Measurements from ENCODE around the gene KRT35. TPM values are rescaled to one million over a fixed set of nuclear protein-coding genes. Genes with fewer than 3 reads are reported as not detected.

The KRT35 gene
- total RNA-seq, 1 experiment from 2014 or later = not detected

GRCh38 chr17:41503202-41503601 is 22.3 kb upstream of the KRT35 start:
- RAD21 ChIA-PET (ENCODE audit: low non-redundant PET in 1 of 2, low total read pairs in 2 of 2, uncharacterized antibody in 2 of 2, unreplicated experiment in 2 of 2) = no interaction called here
- Histone ChIP-seq H2AFZ (ENCODE audit: low read depth, low read length, poor library complexity, severe bottlenecking) (no peak overlapping the region), H3K27me3 (ENCODE audit: insufficient read depth, low read length) (no peaks in the 10 kb centered on the region), H3K79me2 (ENCODE audit: insufficient read depth, low read length) (no peaks in the 10 kb centered on the region), H4K20me1 (ENCODE audit: insufficient read depth) (no peaks in the 10 kb centered on the region), H3K4me2 (ENCODE audit: low read length) (no peak overlapping the region), H3K9ac (ENCODE audit: low read length) (no peak overlapping the region), H3K9me3 (ENCODE audit: control insufficient read depth in 1 of 2, insufficient read depth in 1 of 2, low read depth in 1 of 2, low read length in 2 of 2) (no peaks in the 10 kb centered on the region), H3K4me3 (replicated peaks in 1 of 2; ENCODE audit: low read depth in 1 of 2, low read length in 2 of 2) (no peak overlapping the region), H3K27ac (ENCODE audit: low read depth, low read length) (no peak overlapping the region), H3K4me1 (ENCODE audit: control insufficient read depth in 1 of 2, insufficient read depth in 2 of 2, low read length in 2 of 2) (peaks cover 16 to 60% of the 10 kb centered on the region in 2 experiments), H3K36me3 (ENCODE audit: control insufficient read depth in 1 of 2, insufficient read depth in 2 of 2, low read length in 2 of 2) (no peaks in the 10 kb centered on the region), H3K9me2 (ENCODE audit: insufficient read depth) (no peaks in the 10 kb centered on the region)
- ATAC-seq (no peak), DNase-seq (ENCODE audit: low read depth, low spot score) (no peak)
- CTCF ChIA-PET = interaction anchor here (1.6 kb wide), 1 partner anchor 46 kb away, joined by 4 read pairs; no protein-coding TSS in a partner anchor
- intact Hi-C loops (cut with micrococcal nuclease) = no loop called here
- BruUV-seq (replicated peaks) = no TSS peak
- POLR2A ChIA-PET = interaction anchor here (0.9 to 1.4 kb wide), 3 partner anchors 16 to 46 kb away, joined by 3 to 4 read pairs (median 3); partner anchors contain the start of gene KRT15
- TF ChIP-seq POLR2AphosphoS5 (IDR thresholded peaks at IDR 0.05; ENCODE audit: low read depth, low read length) (no peak), ZNF274 (IDR thresholded peaks at IDR 0.05; ENCODE audit: low read depth, low read length) (no peak), RAD21 (IDR thresholded peaks at IDR 0.05; ENCODE audit: low read depth) (no peak), ZBTB33 (IDR thresholded peaks at IDR 0.05; ENCODE audit: extremely low read depth, insufficient replicate concordance, low read length) (no peak), EZH2phosphoT487 (IDR thresholded peaks at IDR 0.05; ENCODE audit: borderline replicate concordance) (no peak), ZFX (IDR thresholded peaks at IDR 0.05) (no peak), EZH2 (IDR thresholded peaks at IDR 0.05) (no peak), SRF (IDR thresholded peaks at IDR 0.05; ENCODE audit: low read depth) (no peak), SP1 (IDR thresholded peaks at IDR 0.05; ENCODE audit: low read depth) (no peak), ELF1 (IDR thresholded peaks at IDR 0.05; ENCODE audit: borderline replicate concordance, low read depth) (no peak), POLR2A (IDR thresholded peaks at IDR 0.05; ENCODE audit: borderline replicate concordance, extremely low read depth, insufficient read depth, insufficient read length) (no peak), TCF7L2 (IDR thresholded peaks at IDR 0.05; ENCODE audit: borderline replicate concordance, extremely low read depth, insufficient read depth, insufficient read length) (no peak), FOSL1 (IDR thresholded peaks at IDR 0.05; ENCODE audit: low read depth) (no peak), SIN3A (IDR thresholded peaks at IDR 0.05; ENCODE audit: low read depth) (no peak), CTCF (IDR thresholded peaks at IDR 0.05 in 2 of 3, conservative IDR thresholded peaks at IDR 0.05 in 1 of 3; ENCODE audit: borderline replicate concordance in 1 of 3, insufficient read depth in 1 of 3, low read depth in 2 of 3, low read length in 2 of 3) (no peak), CEBPB (IDR thresholded peaks at IDR 0.05; ENCODE audit: low read depth) (no peak), JUND (IDR thresholded peaks at IDR 0.05) (no peak), MAX (IDR thresholded peaks at IDR 0.05) (no peak), EGR1 (IDR thresholded peaks at IDR 0.05; ENCODE audit: low read depth) (no peak)

Data from HCT116 (cell line).